Neural progenitor cell (in vitro differentiated cells): Measurements from ENCODE around the gene HIP1R. TPM values are rescaled to one million over a fixed set of nuclear protein-coding genes. Genes with fewer than 3 reads are reported as not detected.
"Not testable (repeated sequence)": the region's sequence is repeated elsewhere in the genome, so short reads cannot be mapped to it uniquely, and the experiment has no call there.

Source experiments
- DNase-seq: peaks from one replicate; pipeline ENCODE4 v3.0.0-alpha.2; 2016; ENCODE audit warnings: low spot score
- H2AFZ ChIP-seq: fragments of 200-600 bp; sonication (generic); replicated peaks from 2 replicates; pipeline ENCODE4 v1.6.1; 2016; ENCODE audit warnings: antibody characterized with exemption
- H3F3A ChIP-seq: fragments of 200-600 bp; sonication (generic); 2 replicates; pipeline ENCODE4 v1.6.1; 2016; ENCODE audit warnings: antibody characterized with exemption, low read depth
- H3K27ac ChIP-seq: fragments of 200-600 bp; sonication (generic); 2 replicates; pipeline ENCODE4 v1.5.1; 2016; ENCODE audit warnings: mild to moderate bottlenecking
- H3K27me3 ChIP-seq: fragments of 200-600 bp; sonication (generic); 2 replicates; pipeline ENCODE4 v1.6.1; 2016; ENCODE audit warnings: mild to moderate bottlenecking, moderate library complexity
- H3K36me3 ChIP-seq: fragments of 200-600 bp; sonication (generic); 2 replicates; pipeline ENCODE4 v1.5.1; 2016
- H3K4me1 ChIP-seq: fragments of 200-600 bp; sonication (generic); 2 replicates; pipeline ENCODE4 v1.6.1; 2016; ENCODE audit warnings: mixed run types
- H3K4me2 ChIP-seq: fragments of 200-600 bp; sonication (generic); 2 replicates; pipeline ENCODE4 v1.6.1; 2016
- H3K4me3 ChIP-seq: fragments of 200-600 bp; sonication (generic); 2 replicates; pipeline ENCODE4 v1.5.1; 2016
- H3K79me2 ChIP-seq: fragments of 200-600 bp; sonication (generic); 2 replicates; pipeline ENCODE4 v1.6.1; 2016; ENCODE audit warnings: low read depth
- H3K9ac ChIP-seq: fragments of 200-600 bp; sonication (generic); 2 replicates; pipeline ENCODE4 v1.6.1; 2016
- H3K9me3 ChIP-seq: fragments of 200-600 bp; sonication (generic); 2 replicates; pipeline ENCODE4 v1.5.1; 2016; ENCODE audit warnings: low read depth
- H4K20me1 ChIP-seq: fragments of 200-600 bp; sonication (generic); 2 replicates; pipeline ENCODE4 v1.6.1; 2016; ENCODE audit warnings: low read depth
- H3K27ac Mint-ChIP-seq: 3 replicates; pipeline ENCODE4 v1.8.0; 2021; ENCODE audit warnings: mixed read lengths
- H3K27me3 Mint-ChIP-seq: 2 replicates; pipeline ENCODE4 v1.8.0; 2022; ENCODE audit warnings: low read depth, mild to moderate bottlenecking, inconsistent platforms, moderate library complexity, mixed read lengths; ENCODE audit not compliant: insufficient read depth
- H3K36me3 Mint-ChIP-seq: 3 replicates; pipeline ENCODE4 v1.8.0; 2021; ENCODE audit warnings: mixed read lengths
- H3K4me1 Mint-ChIP-seq: 3 replicates; pipeline ENCODE4 v1.8.0; 2021; ENCODE audit warnings: mixed read lengths
- H3K4me3 Mint-ChIP-seq: 3 replicates; pipeline ENCODE4 v1.8.0; 2021; ENCODE audit warnings: mild to moderate bottlenecking, moderate library complexity, mixed read lengths
- H3K9me3 Mint-ChIP-seq: 3 replicates; pipeline ENCODE4 v1.8.0; 2020; ENCODE audit warnings: mixed read lengths
- EZH2 ChIP-seq: fragments of 200-600 bp; sonication (generic); IDR thresholded peaks from 2 replicates; pipeline ENCODE4 v1.6.1; 2017; ENCODE audit warnings: antibody characterized with exemption, mild to moderate bottlenecking, moderate library complexity
- EZH2phosphoT487 ChIP-seq: fragments of 200-600 bp; sonication (generic); IDR thresholded peaks from 2 replicates; pipeline ENCODE4 v1.6.1; 2017; ENCODE audit warnings: antibody characterized with exemption
- total RNA-seq: library from RNA; depleted of rRNA; stranded (reverse); fragments of >200 nt; gene quantifications from 2 replicates; pipeline ENCODE4 v1.2.3, GENCODE V29; 2015; ENCODE audit warnings: low replicate concordance
- TF ChIP-seq, protein P1 (sequence below): fragments of 200-600 bp; sonication (generic); IDR thresholded peaks from 2 replicates; pipeline ENCODE4 v1.5.1; 2017; ENCODE audit warnings: antibody characterized with exemption, mild to moderate bottlenecking

The HIP1R gene
- total RNA-seq, 1 donor from 2014 or later = 19.3 TPM

DNA sequence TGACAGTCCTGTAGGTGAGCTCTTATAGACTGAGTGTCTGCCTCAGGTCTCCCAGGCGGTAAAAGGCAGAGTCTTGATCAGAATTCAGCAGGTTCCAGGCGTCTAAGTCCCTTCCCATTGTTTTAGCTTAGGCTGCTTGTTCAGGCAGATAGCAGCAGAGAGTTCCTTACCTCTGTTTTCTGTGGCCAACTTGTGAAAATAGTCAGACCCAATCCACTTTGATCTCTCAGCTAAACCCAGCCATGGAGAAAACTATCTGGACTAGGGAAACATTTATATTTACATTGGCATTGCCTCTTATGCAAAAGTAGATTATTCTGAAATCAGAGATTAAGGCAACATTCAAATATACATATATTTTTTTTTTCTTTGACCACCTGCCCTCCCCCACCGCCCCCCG is 39.5 kb upstream of the HIP1R start:
- Mint-ChIP-seq H3K27me3 (peaks cover 2% of the 10 kb centered on the region), H3K36me3 (no peaks in the 10 kb centered on the region), H3K9me3 (no peaks in the 10 kb centered on the region), H3K4me1 (no peaks in the 10 kb centered on the region), H3K27ac (no peak overlapping the region), H3K4me3 (no peak overlapping the region)
- no peak overlapping the region for H2AFZ ChIP-seq
- TF ChIP-seq, protein P1, sequence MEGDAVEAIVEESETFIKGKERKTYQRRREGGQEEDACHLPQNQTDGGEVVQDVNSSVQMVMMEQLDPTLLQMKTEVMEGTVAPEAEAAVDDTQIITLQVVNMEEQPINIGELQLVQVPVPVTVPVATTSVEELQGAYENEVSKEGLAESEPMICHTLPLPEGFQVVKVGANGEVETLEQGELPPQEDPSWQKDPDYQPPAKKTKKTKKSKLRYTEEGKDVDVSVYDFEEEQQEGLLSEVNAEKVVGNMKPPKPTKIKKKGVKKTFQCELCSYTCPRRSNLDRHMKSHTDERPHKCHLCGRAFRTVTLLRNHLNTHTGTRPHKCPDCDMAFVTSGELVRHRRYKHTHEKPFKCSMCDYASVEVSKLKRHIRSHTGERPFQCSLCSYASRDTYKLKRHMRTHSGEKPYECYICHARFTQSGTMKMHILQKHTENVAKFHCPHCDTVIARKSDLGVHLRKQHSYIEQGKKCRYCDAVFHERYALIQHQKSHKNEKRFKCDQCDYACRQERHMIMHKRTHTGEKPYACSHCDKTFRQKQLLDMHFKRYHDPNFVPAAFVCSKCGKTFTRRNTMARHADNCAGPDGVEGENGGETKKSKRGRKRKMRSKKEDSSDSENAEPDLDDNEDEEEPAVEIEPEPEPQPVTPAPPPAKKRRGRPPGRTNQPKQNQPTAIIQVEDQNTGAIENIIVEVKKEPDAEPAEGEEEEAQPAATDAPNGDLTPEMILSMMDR = no peak
- TF ChIP-seq EZH2 (no peak), EZH2phosphoT487 (no peak)
- no peak overlapping the region for H3K4me3 ChIP-seq
- no peaks in the 10 kb centered on the region for H3K27me3 ChIP-seq
- no peak overlapping the region for H3K9ac ChIP-seq
- peaks cover 6% of the 10 kb centered on the region for H3F3A ChIP-seq
- no peak overlapping the region for H3K27ac ChIP-seq
- no peaks in the 10 kb centered on the region for H3K36me3 ChIP-seq
- H4K20me1 ChIP-seq = no peaks in the 10 kb centered on the region
- no peaks in the 10 kb centered on the region for H3K9me3 ChIP-seq
- peaks cover 7% of the 10 kb centered on the region for H3K4me1 ChIP-seq
- H3K4me2 ChIP-seq = no peak overlapping the region
- H3K79me2 ChIP-seq = no peaks in the 10 kb centered on the region
- peak; percentile 17 for DNase-seq

DNA sequence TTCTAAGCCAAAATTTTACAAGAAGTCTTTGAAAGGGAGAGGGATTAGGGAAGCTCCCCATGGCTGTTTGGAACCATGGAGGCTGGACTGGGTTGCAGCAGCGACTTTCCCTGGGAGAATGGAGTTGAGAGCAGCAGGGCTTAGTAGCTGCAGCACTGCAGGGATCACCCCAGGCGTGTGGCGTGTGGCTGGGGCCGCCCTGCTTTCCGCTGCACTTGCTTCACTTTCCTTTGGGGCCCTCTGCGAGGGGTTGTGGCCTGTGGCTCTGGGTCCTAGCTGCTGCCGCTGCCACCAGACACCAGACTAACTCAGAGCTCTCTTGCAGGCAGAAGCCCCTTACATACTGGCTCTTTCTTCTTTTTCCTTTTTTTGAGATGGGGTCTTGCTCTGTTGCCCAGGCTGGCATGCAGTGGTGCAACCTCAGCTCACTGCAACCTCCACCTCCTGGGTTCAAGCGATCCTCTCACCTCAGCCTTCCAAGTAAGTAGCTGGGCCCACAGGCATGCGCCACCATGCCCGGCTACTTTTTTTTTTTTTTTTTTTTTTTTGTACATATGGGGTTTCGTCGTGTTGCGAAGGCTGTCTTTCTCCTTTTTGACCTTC is 35.5 kb upstream of the HIP1R start:
- DNase-seq = peak; percentile 38
- Histone ChIP-seq H3F3A (peaks cover 6% of the 10 kb centered on the region), H3K27ac (no peak overlapping the region), H3K4me3 (no peak overlapping the region), H3K79me2 (no peaks in the 10 kb centered on the region), H3K36me3 (no peaks in the 10 kb centered on the region), H3K27me3 (no peaks in the 10 kb centered on the region), H3K9me3 (no peaks in the 10 kb centered on the region), H3K4me1 (peaks cover 7% of the 10 kb centered on the region), H3K4me2 (no peak overlapping the region), H4K20me1 (no peaks in the 10 kb centered on the region), H2AFZ (peak overlapping the region; percentile 34), H3K9ac (no peak overlapping the region)
- no peaks in the 10 kb centered on the region for H3K9me3 Mint-ChIP-seq
- no peak overlapping the region for H3K27ac Mint-ChIP-seq
- no peaks in the 10 kb centered on the region for H3K27me3 Mint-ChIP-seq
- no peak overlapping the region for H3K4me3 Mint-ChIP-seq
- no peaks in the 10 kb centered on the region for H3K4me1 Mint-ChIP-seq
- no peaks in the 10 kb centered on the region for H3K36me3 Mint-ChIP-seq
- TF ChIP-seq, protein P1 = no peak
- TF ChIP-seq EZH2phosphoT487 (no peak), EZH2 (no peak)

DNA sequence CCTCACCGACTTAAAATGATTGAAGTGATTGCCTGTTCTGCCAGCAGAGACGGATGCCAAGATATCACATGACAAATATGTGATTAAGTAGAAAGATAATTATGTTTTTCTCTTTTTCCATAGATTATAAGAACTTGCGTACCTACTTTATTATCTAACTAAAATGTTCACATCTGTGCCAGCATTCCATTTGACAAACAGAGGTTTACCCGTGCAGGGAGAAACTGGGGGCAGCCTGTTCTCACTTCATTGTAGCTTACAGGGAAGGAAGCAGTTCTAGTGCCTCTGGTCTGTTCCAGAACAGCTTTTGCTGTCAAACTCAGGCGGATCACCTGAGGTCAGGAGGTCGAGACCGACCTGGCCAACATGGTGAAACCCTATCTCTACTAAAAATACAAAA is 31.3 kb upstream of the HIP1R start:
- Histone ChIP-seq H3K36me3 (no peaks in the 10 kb centered on the region), H2AFZ (no peak overlapping the region), H3K9ac (no peak overlapping the region), H3K4me3 (no peak overlapping the region), H3K27ac (no peak overlapping the region), H3K27me3 (no peaks in the 10 kb centered on the region), H3K4me2 (no peak overlapping the region), H3K79me2 (no peaks in the 10 kb centered on the region), H3F3A (no peaks in the 10 kb centered on the region), H3K9me3 (no peaks in the 10 kb centered on the region), H3K4me1 (peaks cover 7% of the 10 kb centered on the region), H4K20me1 (no peaks in the 10 kb centered on the region)
- Mint-ChIP-seq H3K27ac (no peak overlapping the region), H3K4me1 (no peaks in the 10 kb centered on the region), H3K9me3 (no peaks in the 10 kb centered on the region), H3K4me3 (no peak overlapping the region), H3K27me3 (no peaks in the 10 kb centered on the region), H3K36me3 (no peaks in the 10 kb centered on the region)
- no peak for DNase-seq
- TF ChIP-seq, protein P1 = no peak
- no peak for TF ChIP-seq EZH2
- no peak for TF ChIP-seq EZH2phosphoT487

DNA sequence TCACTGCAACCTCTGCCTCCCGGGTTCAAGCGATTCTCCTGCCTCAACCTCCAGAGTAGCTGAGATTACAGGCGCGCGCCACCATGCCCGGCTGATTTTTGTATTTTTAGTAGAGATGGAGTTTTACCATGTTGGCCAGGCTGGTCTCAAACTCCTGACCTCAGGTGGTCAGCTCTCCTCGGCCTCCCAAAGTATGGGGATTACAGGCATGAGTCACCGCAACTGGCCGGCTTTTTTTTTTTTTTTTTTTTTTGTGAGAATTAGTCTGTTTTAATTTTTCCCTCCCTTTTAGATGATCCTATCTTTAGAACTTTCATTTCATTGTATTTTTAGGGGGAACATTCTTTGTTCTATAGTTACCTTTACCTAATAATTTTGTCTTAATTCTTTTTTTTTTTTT is 30.3 kb upstream of the HIP1R start:
- not testable (repeated sequence) for H3K4me2 ChIP-seq, H3K9me3 Mint-ChIP-seq, H3K27me3 ChIP-seq, H3K4me3 Mint-ChIP-seq, H3K36me3 Mint-ChIP-seq, H3K27ac Mint-ChIP-seq, H3K27ac ChIP-seq, H3K9me3 ChIP-seq, H4K20me1 ChIP-seq, H3K4me3 ChIP-seq, DNase-seq, H3K79me2 ChIP-seq, H3K36me3 ChIP-seq, H3K27me3 Mint-ChIP-seq, H2AFZ ChIP-seq, H3K4me1 ChIP-seq, H3K9ac ChIP-seq, H3F3A ChIP-seq, H3K4me1 Mint-ChIP-seq
